GM23338 (cell line): ENCODE data around the gene R3HDM4. TPM values are rescaled to one million over a fixed set of nuclear protein-coding genes. Genes with fewer than 3 reads are reported as not detected.

Experiments
- ATAC-seq: fragments of 200-7000 bp; cut with Tn5 transposase; 3 replicates; pipeline ENCODE4 v1.9.1; 2020
- DNase-seq: peaks from one replicate; pipeline ENCODE4 v3.0.0-alpha.2; 2015; ENCODE audit warnings: low spot score
- H2AFZ ChIP-seq: fragments of 200-600 bp; sonication (generic); 2 replicates; pipeline ENCODE4 v1.8.0; 2016; ENCODE audit warnings: antibody characterized with exemption, mild to moderate bottlenecking, moderate library complexity
- H3F3A ChIP-seq: fragments of 200-600 bp; sonication (generic); replicated peaks from 2 replicates; pipeline ENCODE4 v1.8.0; 2017; ENCODE audit warnings: antibody characterized with exemption, mixed run types, low read depth
- H3K27ac ChIP-seq: fragments of 200-600 bp; sonication (generic); 2 replicates; pipeline ENCODE4 v1.6.1; 2016; ENCODE audit warnings: low read depth
- H3K27me3 ChIP-seq: fragments of 200-600 bp; sonication (generic); 2 replicates; pipeline ENCODE4 v1.8.0; 2016; ENCODE audit warnings: mild to moderate bottlenecking, mixed run types, moderate library complexity; ENCODE audit not compliant: insufficient read depth
- H3K36me3 ChIP-seq: fragments of 200-600 bp; sonication (generic); 2 replicates; pipeline ENCODE4 v1.8.0; 2016; ENCODE audit warnings: mild to moderate bottlenecking; ENCODE audit not compliant: insufficient read depth
- H3K4me1 ChIP-seq: fragments of 200-600 bp; sonication (generic); 2 replicates; pipeline ENCODE4 v1.8.0; 2016; ENCODE audit warnings: mild to moderate bottlenecking, moderate library complexity; ENCODE audit not compliant: insufficient read depth
- H3K4me2 ChIP-seq: fragments of 200-600 bp; sonication (generic); 2 replicates; pipeline ENCODE4 v1.7.1; 2017; ENCODE audit warnings: mixed run types
- H3K4me3 ChIP-seq: fragments of 200-600 bp; sonication (generic); 2 replicates; pipeline ENCODE4 v1.6.1; 2016; ENCODE audit warnings: mixed run types
- H3K79me2 ChIP-seq: fragments of 200-600 bp; sonication (generic); replicated peaks from 2 replicates; pipeline ENCODE4 v1.8.0; 2017; ENCODE audit warnings: mild to moderate bottlenecking; ENCODE audit not compliant: insufficient read depth
- H3K9me2 ChIP-seq: fragments of 200-600 bp; sonication (generic); 2 replicates; pipeline ENCODE4 v1.8.0; 2017; ENCODE audit not compliant: insufficient read depth
- H4K20me1 ChIP-seq: fragments of 200-600 bp; sonication (generic); replicated peaks from 2 replicates; pipeline ENCODE4 v1.8.0; 2017; ENCODE audit warnings: mild to moderate bottlenecking; ENCODE audit not compliant: insufficient read depth
- H3K27ac Mint-ChIP-seq: 2 replicates; pipeline ENCODE4 v1.8.0; 2020; ENCODE audit warnings: inconsistent platforms, mild to moderate bottlenecking, moderate library complexity, mixed read lengths
- H3K27me3 Mint-ChIP-seq: 3 replicates; pipeline ENCODE4 v1.8.0; 2022; ENCODE audit warnings: low read depth, mild to moderate bottlenecking, moderate library complexity, mixed read lengths, inconsistent platforms; ENCODE audit not compliant: insufficient read depth, poor library complexity
- H3K36me3 Mint-ChIP-seq: 3 replicates; pipeline ENCODE4 v1.8.0; 2021; ENCODE audit warnings: low read depth, mild to moderate bottlenecking, inconsistent platforms, moderate library complexity, mixed read lengths
- H3K4me1 Mint-ChIP-seq: 3 replicates; pipeline ENCODE4 v1.8.0; 2020; ENCODE audit warnings: mild to moderate bottlenecking, inconsistent platforms, mixed read lengths
- H3K4me3 Mint-ChIP-seq: 3 replicates; pipeline ENCODE4 v1.8.0; 2021; ENCODE audit warnings: moderate library complexity, mild to moderate bottlenecking, inconsistent platforms, mixed read lengths
- H3K9me3 Mint-ChIP-seq: 3 replicates; pipeline ENCODE4 v1.8.0; 2020; ENCODE audit warnings: moderate library complexity, mild to moderate bottlenecking, inconsistent platforms, mixed read lengths
- CREB1 ChIP-seq: fragments of 250-450 bp; sonication (Bioruptor Pico); IDR thresholded peaks from 2 replicates; pipeline ENCODE4 v1.5.0; 2020; ENCODE audit warnings: low read depth, mild to moderate bottlenecking, moderate library complexity
- ETS1 ChIP-seq: IDR thresholded peaks from 2 replicates; pipeline ENCODE4 v1.6.1; 2016; ENCODE audit warnings: antibody characterized with exemption
- JUNB ChIP-seq: IDR thresholded peaks from one replicate; pipeline ENCODE4 v1.6.1; 2016; ENCODE audit warnings: antibody characterized with exemption; ENCODE audit not compliant: unreplicated experiment
- POLR2AphosphoS5 ChIP-seq: IDR thresholded peaks from 2 replicates; pipeline ENCODE4 v1.6.1; 2016; ENCODE audit warnings: antibody characterized with exemption, low read depth
- REST ChIP-seq: IDR thresholded peaks from one replicate; pipeline ENCODE4 v1.6.1; 2018; ENCODE audit warnings: antibody characterized with exemption; ENCODE audit not compliant: unreplicated experiment
- STAT1 ChIP-seq: IDR thresholded peaks from one replicate; pipeline ENCODE4 v1.6.1; 2016; ENCODE audit warnings: antibody characterized with exemption; ENCODE audit not compliant: unreplicated experiment
- ZNF114 ChIP-seq: fragments of 250-450 bp; sonication (Bioruptor Pico); IDR thresholded peaks from 2 replicates; pipeline ENCODE4 v1.5.0; 2020; ENCODE audit warnings: mild to moderate bottlenecking, moderate library complexity
- ZNF331 ChIP-seq: fragments of 250-450 bp; sonication (Bioruptor Pico); IDR thresholded peaks from 2 replicates; pipeline ENCODE4 v1.5.0; 2020; ENCODE audit warnings: low read depth, mild to moderate bottlenecking, moderate library complexity
- ZNF462 ChIP-seq: fragments of 250-450 bp; sonication (Bioruptor Pico); IDR thresholded peaks from 2 replicates; pipeline ENCODE4 v1.5.0; 2020; ENCODE audit warnings: mild to moderate bottlenecking, moderate library complexity
- polyA plus RNA-seq: library from polyadenylated mRNA; unstranded; fragments of >200 nt; fragmentation: Nextera tagmentation; extraction: Ambion mirVana; gene quantifications from 2 replicates; pipeline ENCODE4 v1.2.1, GENCODE V29; 2016
- total RNA-seq: library from RNA; depleted of rRNA; stranded (reverse); fragments of >200 nt; shearing (Covaris generic); gene quantifications from 2 replicates; pipeline ENCODE4 v1.2.3, GENCODE V29; 2014

R3HDM4 gene
- total and polyA plus RNA-seq, 2 experiments from 2014 or later, result 76.5 to 87.1 TPM

GRCh38 chr19:929891-930258 lies 16.9 kb upstream of the R3HDM4 start (continued):
- TF ChIP-seq ZNF462 (CRISPR knock-in tag) (no peak), STAT1 (no peak), ZNF114 (CRISPR knock-in tag) (no peak), ETS1 (no peak), ZNF331 (CRISPR knock-in tag) (no peak), POLR2AphosphoS5 (no peak)

- H3K4me3 ChIP-seq, result no peak overlapping the region
- ATAC-seq (no peak), DNase-seq (no peak)
- H3F3A ChIP-seq, result peaks cover 10% of the 10 kb centered on the region; the same call in 1 of the 2 replicates
- H3K4me1 ChIP-seq, result peaks cover 20% of the 10 kb centered on the region
- Mint-ChIP-seq H3K4me3 (no peak overlapping the region), H3K27me3 (peaks cover 7% of the 10 kb centered on the region), H3K27ac (no peak overlapping the region), H3K4me1 (peaks cover 13% of the 10 kb centered on the region; the same call in 1 of the 3 replicates), H3K9me3 (no peaks in the 10 kb centered on the region; the same call in 2 of the 3 replicates), H3K36me3 (peaks cover 21% of the 10 kb centered on the region; the same call in 2 of the 3 replicates)
- no peaks in the 10 kb centered on the region for H3K9me2 ChIP-seq
- H3K79me2 ChIP-seq, result peaks cover 56% of the 10 kb centered on the region
- H3K27me3 ChIP-seq, result no peaks in the 10 kb centered on the region
- TF ChIP-seq REST (no peak), STAT1 (no peak), CREB1 (CRISPR knock-in tag) (no peak), ETS1 (no peak), POLR2AphosphoS5 (no peak), JUNB (no peak)
- H3K27ac ChIP-seq, result no peak overlapping the region
- no peak overlapping the region for H2AFZ ChIP-seq
- H3K4me2 ChIP-seq, result no peak overlapping the region
- H3K36me3 ChIP-seq, result no peaks in the 10 kb centered on the region; the same call in 1 of the 2 replicates
- H4K20me1 ChIP-seq, result peaks cover 7% of the 10 kb centered on the region
Observed at GRCh38 chr19:929203-929890, 16.3 kb upstream of the R3HDM4 start.
